GM12872 (cell line): Measurements from ENCODE around the gene B2M.

ENCODE experiments used
- TF ChIP-seq, protein P1 (sequence below): IDR thresholded peaks from 3 replicates; pipeline ENCODE4 v1.5.1; 2011; ENCODE audit warnings: low read depth, mild to moderate bottlenecking, low read length, moderate library complexity; ENCODE audit not compliant: insufficient read depth

Gene B2M

DNA sequence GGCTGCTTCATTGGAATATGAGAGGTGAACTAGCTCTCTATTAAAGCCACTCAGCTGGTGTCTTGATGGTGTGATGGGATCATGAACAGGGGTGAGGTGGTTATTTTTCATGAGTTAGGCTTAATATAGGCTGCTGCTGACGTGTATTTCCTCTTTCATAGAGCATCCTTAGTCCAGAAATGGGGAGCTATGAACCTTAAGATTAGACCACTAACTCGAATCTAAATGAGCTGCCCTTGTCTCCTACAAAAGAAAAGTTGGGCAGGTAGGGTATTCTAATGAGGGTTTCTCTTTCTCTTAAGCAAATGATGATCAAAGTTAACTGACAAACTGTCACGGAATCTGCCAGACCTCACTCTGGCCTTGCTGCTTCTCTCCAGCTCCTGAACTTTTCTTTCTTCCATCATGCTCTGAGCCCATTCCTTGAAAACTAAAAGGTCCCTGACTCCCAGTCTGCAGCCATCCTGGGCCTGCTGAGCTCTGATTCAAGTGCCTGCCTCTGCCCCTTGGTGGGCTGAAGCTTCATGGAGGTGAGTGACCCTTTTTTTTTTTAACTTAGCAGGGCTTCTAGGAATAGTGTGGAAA lies 25.0 kb downstream of the B2M start, which contains the start of gene TRIM69:
Gene TRIM69, plus strand, starts transcription at position 348 of the 585 bp plus-strand sequence. Its CDS starts 177 bp downstream, at position 525.
- TF ChIP-seq, protein P1, sequence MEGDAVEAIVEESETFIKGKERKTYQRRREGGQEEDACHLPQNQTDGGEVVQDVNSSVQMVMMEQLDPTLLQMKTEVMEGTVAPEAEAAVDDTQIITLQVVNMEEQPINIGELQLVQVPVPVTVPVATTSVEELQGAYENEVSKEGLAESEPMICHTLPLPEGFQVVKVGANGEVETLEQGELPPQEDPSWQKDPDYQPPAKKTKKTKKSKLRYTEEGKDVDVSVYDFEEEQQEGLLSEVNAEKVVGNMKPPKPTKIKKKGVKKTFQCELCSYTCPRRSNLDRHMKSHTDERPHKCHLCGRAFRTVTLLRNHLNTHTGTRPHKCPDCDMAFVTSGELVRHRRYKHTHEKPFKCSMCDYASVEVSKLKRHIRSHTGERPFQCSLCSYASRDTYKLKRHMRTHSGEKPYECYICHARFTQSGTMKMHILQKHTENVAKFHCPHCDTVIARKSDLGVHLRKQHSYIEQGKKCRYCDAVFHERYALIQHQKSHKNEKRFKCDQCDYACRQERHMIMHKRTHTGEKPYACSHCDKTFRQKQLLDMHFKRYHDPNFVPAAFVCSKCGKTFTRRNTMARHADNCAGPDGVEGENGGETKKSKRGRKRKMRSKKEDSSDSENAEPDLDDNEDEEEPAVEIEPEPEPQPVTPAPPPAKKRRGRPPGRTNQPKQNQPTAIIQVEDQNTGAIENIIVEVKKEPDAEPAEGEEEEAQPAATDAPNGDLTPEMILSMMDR: no peak

DNA sequence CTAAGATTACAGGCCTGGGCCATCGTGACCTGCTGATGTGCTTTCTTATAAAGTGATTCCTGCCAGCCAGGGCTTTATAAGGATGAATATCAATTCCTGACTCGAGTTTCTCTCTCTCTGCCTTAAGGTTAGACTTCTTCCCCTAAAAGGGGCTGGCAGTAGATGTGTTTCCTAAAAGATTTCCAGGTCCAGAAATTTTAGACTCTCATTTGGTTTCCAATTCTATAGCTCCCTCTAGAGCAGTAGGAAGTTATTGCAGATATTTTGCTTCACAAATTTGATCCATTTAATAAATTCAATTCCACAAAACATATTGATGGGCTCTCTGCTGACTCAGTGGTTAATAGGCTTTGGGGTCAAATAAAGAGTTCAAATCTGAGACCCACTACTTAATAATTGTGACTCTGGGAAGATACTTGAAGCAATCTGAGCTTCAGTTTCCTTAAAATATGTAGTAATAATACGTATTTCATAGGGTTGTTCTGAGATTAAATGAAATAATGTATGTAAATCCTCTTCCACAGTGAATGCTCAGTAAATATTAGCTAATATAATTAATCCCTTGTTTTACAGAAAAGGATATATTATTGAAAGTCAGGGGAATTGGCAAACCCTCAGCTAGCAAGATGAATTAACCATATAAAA lies 27.1 kb downstream of the B2M start:
- TF ChIP-seq, protein P1: peak; percentile 65

DNA sequence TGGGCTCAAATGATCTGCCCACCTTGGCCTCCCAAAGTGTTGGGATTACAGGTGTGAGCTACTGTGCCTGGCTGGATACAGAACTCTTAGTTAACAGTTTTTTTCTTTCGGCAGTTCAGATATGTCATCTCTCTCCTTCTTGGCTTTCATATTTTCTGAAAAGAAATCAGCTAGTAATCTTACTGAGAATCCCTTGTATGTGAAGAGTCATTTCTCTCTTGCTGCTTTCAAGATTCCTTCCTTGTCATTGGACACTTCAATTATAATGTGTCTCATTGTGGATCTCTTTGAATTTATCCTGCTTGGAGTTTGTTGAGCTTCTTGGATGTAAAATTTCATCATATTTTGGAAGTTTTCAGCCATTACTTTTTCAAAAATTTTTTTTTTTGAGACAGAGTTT lies 42.0 kb downstream of the B2M start:
- TF ChIP-seq, protein P1: no peak

DNA sequence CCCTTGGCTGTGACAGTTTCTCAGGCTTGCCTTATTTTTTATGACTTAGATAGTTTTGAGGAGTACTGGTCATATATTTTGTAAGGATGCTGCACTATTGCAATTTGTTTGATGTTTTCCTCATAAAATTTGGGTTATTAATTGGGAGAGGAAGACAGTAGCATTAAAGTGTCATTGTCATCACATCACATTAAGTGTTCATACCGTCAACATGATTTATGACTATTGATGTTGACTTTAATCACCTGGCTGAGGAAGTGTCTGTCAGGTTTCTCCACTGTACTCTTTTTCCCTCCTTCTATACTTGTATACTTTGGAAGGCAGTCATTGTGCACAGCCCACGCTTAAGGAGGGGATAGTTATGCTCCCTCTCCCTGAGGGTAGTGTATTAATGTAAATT lies 51.9 kb downstream of the B2M start:
- TF ChIP-seq, protein P1: no peak

DNA sequence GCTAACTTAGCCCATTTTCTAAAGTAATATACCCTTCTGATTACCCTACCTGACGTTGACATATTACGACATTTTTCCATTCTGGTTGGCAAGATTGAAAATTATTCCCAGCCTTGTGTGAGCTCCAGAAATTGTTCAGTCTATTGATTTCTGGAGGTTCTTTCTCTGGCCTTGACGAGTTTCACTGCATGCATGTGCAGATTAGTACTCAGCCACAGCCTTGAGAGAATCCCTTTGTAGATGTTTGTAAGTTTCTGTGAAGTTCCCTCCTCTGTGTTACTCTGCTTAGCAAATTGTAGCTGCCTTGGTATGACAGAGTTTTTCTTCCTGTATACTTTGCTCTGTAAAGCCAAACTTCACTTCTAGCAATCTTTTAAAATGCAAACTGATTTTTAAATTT lies 52.5 kb downstream of the B2M start:
- TF ChIP-seq, protein P1: no peak

DNA sequence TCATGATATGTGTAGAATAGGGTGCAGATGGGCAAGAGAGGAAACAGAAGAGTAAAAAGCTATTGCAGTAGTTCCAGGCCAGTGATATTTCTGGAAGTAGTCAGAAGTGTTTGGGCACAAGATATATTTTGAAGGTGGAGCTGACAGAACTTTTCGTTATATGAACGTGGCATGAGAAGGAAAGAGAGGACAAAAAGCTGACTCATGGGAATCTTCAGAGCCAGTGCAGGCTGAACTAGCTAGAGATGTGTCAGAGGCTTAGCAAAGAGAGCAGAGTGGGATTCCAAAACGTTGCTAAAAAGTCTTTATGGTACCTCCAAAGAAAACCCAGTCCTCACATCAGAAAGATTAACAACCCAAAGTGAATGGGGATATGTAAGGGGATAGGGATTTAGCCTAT lies 53.7 kb downstream of the B2M start:
- TF ChIP-seq, protein P1: no peak
